ENCODE measurements around the gene HECW1.

The HECW1 gene

GRCh38 chr7:43140186-43140585 lies 27.7 kb downstream of the HECW1 start:
- no peak for TF ChIP-seq ZEB2 (tag by site-specific recombination; IDR thresholded peaks at IDR 0.05)
- TF ChIP-seq ZNF132 (tag by site-specific recombination; IDR thresholded peaks at IDR 0.05; ENCODE audit: borderline replicate concordance), result no peak
- no peak for TF ChIP-seq ZNF366 (tag by site-specific recombination; conservative IDR thresholded peaks at IDR 0.05)
- TF ChIP-seq ZNF548 (tag by site-specific recombination; IDR thresholded peaks at IDR 0.05), result no peak
- TF ChIP-seq ZNF121 (tag by site-specific recombination; IDR thresholded peaks at IDR 0.05), result no peak
- no peak for TF ChIP-seq ZNF175 (tag by site-specific recombination; IDR thresholded peaks at IDR 0.05)
- H3K4me3 ChIP-seq (ENCODE audit: low read depth, low read length), result no peak overlapping the region
- ChIA-PET POLR2A (no interaction called here), CTCF (interaction anchor here (1.7 kb wide), 1 partner anchor 32 kb away, joined by 6 read pairs; no protein-coding TSS in a partner anchor)
- H3K9me3 ChIP-seq (ENCODE audit: control insufficient read depth, insufficient read depth, low read depth, low read length), result no peaks in the 10 kb centered on the region
- H3K36me3 ChIP-seq (ENCODE audit: control insufficient read depth in 2 of 2, insufficient read depth in 1 of 2, low read length in 2 of 2), result no peaks in the 10 kb centered on the region
- no peak overlapping the region for H3K27ac ChIP-seq (ENCODE audit: extremely low read depth, low read depth, low read length)
- no peaks in the 10 kb centered on the region for H3K4me1 ChIP-seq (ENCODE audit: control insufficient read depth, insufficient read depth, low read length)

GRCh38 chr7:43141091-43141490 lies 28.6 kb downstream of the HECW1 start:
- ChIA-PET CTCF (interaction anchor here (0.6 to 0.7 kb wide), 2 partner anchors 317 to 337 kb away, joined by 3 to 5 read pairs; no protein-coding TSS in a partner anchor), POLR2A (no interaction called here)
- H3K4me3 ChIP-seq (ENCODE audit: low read depth, low read length), result no peak overlapping the region
- H3K27ac ChIP-seq (ENCODE audit: extremely low read depth, low read depth, low read length), result no peak overlapping the region
- no peaks in the 10 kb centered on the region for H3K9me3 ChIP-seq (ENCODE audit: control insufficient read depth, insufficient read depth, low read depth, low read length)
- TF ChIP-seq ZNF791 (tag by site-specific recombination; IDR thresholded peaks at IDR 0.05), result no peak
- TF ChIP-seq, protein P1, sequence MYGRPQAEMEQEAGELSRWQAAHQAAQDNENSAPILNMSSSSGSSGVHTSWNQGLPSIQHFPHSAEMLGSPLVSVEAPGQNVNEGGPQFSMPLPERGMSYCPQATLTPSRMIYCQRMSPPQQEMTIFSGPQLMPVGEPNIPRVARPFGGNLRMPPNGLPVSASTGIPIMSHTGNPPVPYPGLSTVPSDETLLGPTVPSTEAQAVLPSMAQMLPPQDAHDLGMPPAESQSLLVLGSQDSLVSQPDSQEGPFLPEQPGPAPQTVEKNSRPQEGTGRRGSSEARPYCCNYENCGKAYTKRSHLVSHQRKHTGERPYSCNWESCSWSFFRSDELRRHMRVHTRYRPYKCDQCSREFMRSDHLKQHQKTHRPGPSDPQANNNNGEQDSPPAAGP (tag by site-specific recombination; IDR thresholded peaks at IDR 0.05), result no peak
- TF ChIP-seq ZIC2 (tag by site-specific recombination; IDR thresholded peaks at IDR 0.05), result peak; percentile 81
- peak; percentile 72 for TF ChIP-seq GLIS1 (tag by site-specific recombination; IDR thresholded peaks at IDR 0.05)
- TF ChIP-seq, protein P2, sequence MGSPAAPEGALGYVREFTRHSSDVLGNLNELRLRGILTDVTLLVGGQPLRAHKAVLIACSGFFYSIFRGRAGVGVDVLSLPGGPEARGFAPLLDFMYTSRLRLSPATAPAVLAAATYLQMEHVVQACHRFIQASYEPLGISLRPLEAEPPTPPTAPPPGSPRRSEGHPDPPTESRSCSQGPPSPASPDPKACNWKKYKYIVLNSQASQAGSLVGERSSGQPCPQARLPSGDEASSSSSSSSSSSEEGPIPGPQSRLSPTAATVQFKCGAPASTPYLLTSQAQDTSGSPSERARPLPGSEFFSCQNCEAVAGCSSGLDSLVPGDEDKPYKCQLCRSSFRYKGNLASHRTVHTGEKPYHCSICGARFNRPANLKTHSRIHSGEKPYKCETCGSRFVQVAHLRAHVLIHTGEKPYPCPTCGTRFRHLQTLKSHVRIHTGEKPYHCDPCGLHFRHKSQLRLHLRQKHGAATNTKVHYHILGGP (tag by site-specific recombination; IDR thresholded peaks at IDR 0.05), result peak; percentile 29; the same call in 1 of the 2 replicates
- TF ChIP-seq GLIS2 (tag by site-specific recombination; IDR thresholded peaks at IDR 0.05), result no peak
- H3K36me3 ChIP-seq (ENCODE audit: control insufficient read depth in 2 of 2, insufficient read depth in 1 of 2, low read length in 2 of 2), result no peaks in the 10 kb centered on the region
- no peaks in the 10 kb centered on the region for H3K4me1 ChIP-seq (ENCODE audit: control insufficient read depth, insufficient read depth, low read length)

DNA sequence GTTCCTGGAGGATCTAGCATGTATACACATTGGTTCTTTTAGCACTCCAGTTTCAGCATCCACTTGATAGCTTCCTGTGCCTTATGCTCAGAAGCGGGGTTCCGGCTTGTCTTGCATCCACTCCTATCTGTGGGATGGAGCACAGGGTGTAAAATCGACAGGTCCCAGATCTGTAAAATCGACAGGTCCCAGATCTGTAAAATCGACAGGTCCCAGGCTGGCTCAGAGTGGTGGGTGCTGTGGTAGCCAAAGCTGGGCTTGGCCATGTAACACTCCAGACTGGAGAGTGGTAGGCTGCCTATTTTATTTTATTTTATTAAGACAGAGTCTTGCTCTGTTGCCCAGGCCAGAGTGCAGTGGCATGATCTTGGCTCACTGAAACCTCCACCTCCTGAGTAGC lies 30.3 kb downstream of the HECW1 start:
- Histone ChIP-seq H3K27ac (ENCODE audit: extremely low read depth, low read depth, low read length) (no peak overlapping the region), H3K36me3 (ENCODE audit: control insufficient read depth in 2 of 2, insufficient read depth in 1 of 2, low read length in 2 of 2) (no peaks in the 10 kb centered on the region), H3K4me1 (ENCODE audit: control insufficient read depth, insufficient read depth, low read length) (no peaks in the 10 kb centered on the region), H3K4me3 (ENCODE audit: low read depth, low read length) (no peak overlapping the region), H3K9me3 (ENCODE audit: control insufficient read depth, insufficient read depth, low read depth, low read length) (no peaks in the 10 kb centered on the region)
- ChIA-PET CTCF (interaction anchor here (0.8 kb wide), 1 partner anchor 202 kb away, joined by 5 read pairs; no protein-coding TSS in a partner anchor), POLR2A (no interaction called here)
- peak; percentile 58; the same call in 1 of the 2 replicates for TF ChIP-seq SCRT1 (tag by site-specific recombination; IDR thresholded peaks at IDR 0.05; ENCODE audit: borderline replicate concordance)
- peak; percentile 60; the same call in 1 of the 2 replicates for TF ChIP-seq SCRT2 (tag by site-specific recombination; IDR thresholded peaks at IDR 0.05)
- no peak for TF ChIP-seq GFI1B (tag by site-specific recombination; IDR thresholded peaks at IDR 0.05)
- no peak for TF ChIP-seq HOXD13 (CRISPR knock-in tag; IDR thresholded peaks at IDR 0.05; ENCODE audit: borderline replicate concordance)

GRCh38 chr7:43143918-43144589 lies 31.6 kb downstream of the HECW1 start:
- ChIA-PET CTCF (interaction anchor here (1.0 kb wide), 1 partner anchor 35 kb away, joined by 3 read pairs; no protein-coding TSS in a partner anchor), POLR2A (no interaction called here)
- Histone ChIP-seq H3K9me3 (ENCODE audit: control insufficient read depth, insufficient read depth, low read depth, low read length) (no peaks in the 10 kb centered on the region), H3K4me1 (ENCODE audit: control insufficient read depth, insufficient read depth, low read length) (no peaks in the 10 kb centered on the region), H3K27ac (ENCODE audit: extremely low read depth, low read depth, low read length) (no peak overlapping the region), H3K4me3 (ENCODE audit: low read depth, low read length) (no peak overlapping the region), H3K36me3 (ENCODE audit: control insufficient read depth in 2 of 2, insufficient read depth in 1 of 2, low read length in 2 of 2) (no peaks in the 10 kb centered on the region)
- TF ChIP-seq SCRT2 (tag by site-specific recombination; IDR thresholded peaks at IDR 0.05) (peak; percentile 67), ZNF239 (tag by site-specific recombination; IDR thresholded peaks at IDR 0.05) (no peak)
